Measurements from ENCODE around the gene UBAC2.
"Not testable (repeated sequence)": the region's sequence is repeated elsewhere in the genome, so short reads cannot be mapped to it uniquely, and the experiment has no call there.

Gene UBAC2

GRCh38 chr13:99231721-99232120 lies 31.1 kb downstream of the UBAC2 start:
- no peak for DNase-seq (ENCODE audit: low read depth in 1 of 2, low spot score in 1 of 2)

GRCh38 chr13:99237981-99238662 lies 37.5 kb downstream of the UBAC2 start:
- DNase-seq (ENCODE audit: low read depth in 1 of 2, low spot score in 1 of 2): no peak

- DNase-seq (ENCODE audit: low read depth in 1 of 2, low spot score in 1 of 2): no peak
Observed at GRCh38 chr13:99246100-99246499, 45.4 kb downstream of the UBAC2 start.

DNA sequence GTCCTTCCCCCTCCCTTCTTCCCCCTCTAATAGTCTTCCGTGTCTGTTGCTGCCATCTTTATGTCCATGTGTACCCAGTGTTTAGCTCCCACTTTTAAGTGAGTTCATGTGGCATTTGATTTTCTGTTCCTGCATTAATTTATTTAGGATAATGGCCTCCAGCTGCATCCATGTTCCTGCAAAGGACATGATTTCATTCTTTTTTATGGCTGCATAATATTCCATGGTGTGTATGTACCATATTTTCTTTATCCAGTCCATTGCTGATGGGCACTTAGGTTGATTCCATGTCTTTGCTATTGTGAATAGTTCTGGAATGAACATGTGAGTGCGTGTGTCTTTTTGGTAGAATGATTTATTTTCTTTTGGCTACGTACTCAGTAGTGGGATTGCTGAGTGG lies 48.5 kb downstream of the UBAC2 start:
- not testable (repeated sequence) for DNase-seq (ENCODE audit: low read depth in 1 of 2, low spot score in 1 of 2)

- DNase-seq (ENCODE audit: low read depth in 1 of 2, low spot score in 1 of 2): not testable (repeated sequence)
Observed at GRCh38 chr13:99249606-99250005, 49.0 kb downstream of the UBAC2 start.

DNA sequence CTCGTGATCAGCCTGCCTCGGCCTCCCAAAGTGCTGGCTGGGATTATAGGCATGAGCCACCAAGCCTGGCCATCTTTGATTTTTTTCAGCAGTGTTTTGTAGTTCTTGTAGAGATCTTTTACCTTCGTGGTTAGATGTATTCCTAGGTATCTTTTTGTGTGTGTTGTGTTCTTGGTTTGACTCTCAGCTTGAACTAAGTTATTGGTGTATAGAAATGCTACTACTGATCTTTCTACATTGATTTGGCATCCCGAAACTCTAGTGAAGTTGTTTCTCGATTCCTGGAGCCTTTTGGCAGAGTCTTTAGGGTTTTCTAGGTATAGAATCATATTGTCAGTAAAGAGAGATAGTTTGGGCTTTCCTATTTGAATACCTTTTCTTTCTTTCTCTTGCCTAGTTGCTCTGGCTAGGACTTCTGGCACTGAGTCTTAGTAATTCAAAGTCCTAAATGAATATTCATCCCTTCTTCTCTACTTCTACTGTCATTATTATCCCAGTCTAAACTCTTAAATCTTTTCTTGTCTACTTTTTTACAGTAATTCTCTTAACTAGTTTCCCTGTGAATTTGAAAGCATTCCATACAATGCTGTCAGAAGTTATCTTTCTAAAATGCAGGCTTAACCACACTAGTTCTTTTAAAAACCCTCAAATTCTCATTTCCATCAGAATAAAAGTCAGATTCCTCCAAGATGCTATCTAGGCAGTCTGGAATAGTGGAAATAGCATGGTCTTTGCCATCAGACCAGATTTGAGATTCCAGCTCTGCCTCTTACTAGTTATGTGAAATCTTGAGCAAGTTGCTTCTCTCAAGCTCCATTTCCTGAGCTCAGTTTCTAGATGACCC lies 50.5 kb downstream of the UBAC2 start:
- no peak for DNase-seq (ENCODE audit: low read depth in 1 of 2, low spot score in 1 of 2)

DNA sequence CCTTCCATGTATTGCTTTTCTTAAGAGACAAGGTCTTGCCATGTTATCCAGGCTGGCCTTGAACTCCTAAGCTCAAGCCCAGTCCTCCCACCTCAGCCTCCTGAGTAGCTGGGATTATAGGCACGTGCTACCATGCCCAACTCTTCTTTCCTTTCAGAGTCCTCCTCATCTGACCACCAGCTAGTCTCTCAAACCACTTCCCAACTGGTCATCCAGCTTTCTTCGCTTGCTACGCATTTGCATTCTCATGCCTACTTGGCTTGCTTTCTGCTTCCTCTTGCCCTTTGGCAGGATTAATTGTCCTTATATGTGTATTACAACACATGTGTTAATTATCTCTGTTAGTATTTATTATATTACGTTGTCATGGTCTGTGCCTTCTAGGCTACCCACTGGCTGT lies 51.3 kb downstream of the UBAC2 start:
- no peak for DNase-seq (ENCODE audit: low read depth in 1 of 2, low spot score in 1 of 2)

DNA sequence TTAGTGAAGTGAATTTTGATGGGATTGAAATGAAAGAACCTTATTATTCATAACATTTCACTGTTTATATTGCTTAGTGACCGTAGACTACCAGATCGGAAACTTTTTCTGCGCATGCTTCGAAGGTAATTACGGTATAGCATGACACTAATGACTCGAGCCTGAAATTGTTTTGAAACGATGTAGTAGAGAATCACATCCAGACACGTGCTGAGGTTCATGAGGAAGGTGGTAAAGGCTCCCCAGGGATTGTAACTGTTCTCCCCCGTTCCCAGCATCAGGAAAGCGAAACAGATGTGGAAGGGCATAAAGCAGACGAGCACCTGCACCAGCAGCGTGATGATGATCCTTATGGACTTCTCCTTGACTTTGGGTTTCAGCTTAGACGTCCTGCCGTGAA lies 54.2 kb downstream of the UBAC2 start:
- no peak for DNase-seq (ENCODE audit: low read depth in 1 of 2, low spot score in 1 of 2)

DNA sequence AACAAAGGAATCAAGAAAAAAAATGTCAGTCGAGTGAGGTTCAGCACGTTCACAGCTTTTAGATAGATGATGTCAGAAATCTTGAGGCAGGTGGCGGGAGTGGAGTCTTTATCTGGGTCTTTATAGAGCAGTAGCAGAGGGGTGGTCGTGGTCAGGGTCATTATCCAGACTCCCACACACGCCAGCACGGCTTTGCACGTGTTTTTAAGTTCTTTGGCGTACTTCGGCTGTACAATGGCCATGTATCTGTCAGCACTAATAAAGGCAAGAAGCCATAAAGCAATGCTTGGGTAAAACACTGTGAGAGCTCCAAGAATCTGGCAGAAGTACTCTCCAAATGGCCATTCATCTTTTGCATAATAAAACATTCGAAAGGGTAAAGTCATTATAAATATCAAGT lies 54.6 kb downstream of the UBAC2 start:
- DNase-seq (ENCODE audit: low read depth in 1 of 2, low spot score in 1 of 2): no peak

GRCh38 chr13:99256283-99256682 lies 55.6 kb downstream of the UBAC2 start:
- no peak for DNase-seq (ENCODE audit: low read depth in 1 of 2, low spot score in 1 of 2)

DNA sequence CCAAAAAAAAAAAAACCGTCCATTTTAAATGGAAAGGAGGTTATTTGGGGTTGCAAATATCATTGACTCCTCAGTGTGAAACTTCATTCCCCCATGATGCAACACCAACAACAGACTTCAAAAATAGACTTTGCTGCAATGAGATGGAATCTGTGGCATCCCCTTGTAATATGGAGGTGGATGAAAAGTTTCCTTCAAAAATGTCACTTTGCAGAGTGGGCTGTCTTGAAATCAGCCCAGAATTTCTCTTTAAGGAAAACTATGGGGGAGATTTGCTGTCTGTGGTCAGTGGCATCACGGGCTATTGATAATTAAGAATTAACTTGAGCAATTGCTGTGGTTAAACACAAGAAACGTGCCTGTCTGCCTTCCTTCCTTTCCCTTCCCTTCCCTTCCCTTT lies 56.1 kb downstream of the UBAC2 start:
- DNase-seq (ENCODE audit: low read depth in 1 of 2, low spot score in 1 of 2): no peak

DNA sequence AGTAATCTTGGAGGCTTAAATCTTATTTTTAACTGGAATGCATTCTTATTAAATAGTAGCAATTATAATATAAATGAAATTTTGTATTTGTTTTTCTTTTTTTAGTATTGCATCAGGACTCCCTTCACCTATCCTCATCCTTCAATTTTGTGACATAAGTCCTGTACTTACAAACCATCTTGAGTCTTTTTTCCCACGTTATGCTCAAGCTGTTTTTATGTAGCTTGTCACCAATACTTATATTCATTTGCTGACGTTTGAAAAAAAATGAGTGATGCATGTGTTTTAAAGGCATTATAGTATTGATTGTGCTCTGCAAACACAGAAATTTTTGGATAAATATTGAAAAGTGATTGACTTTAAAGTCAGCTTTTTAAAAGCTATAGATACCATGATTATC lies 56.6 kb downstream of the UBAC2 start:
- no peak for DNase-seq (ENCODE audit: low read depth in 1 of 2, low spot score in 1 of 2)

GRCh38 chr13:99258210-99258860 lies 57.7 kb downstream of the UBAC2 start, which contains the start of gene GPR18:
GPR18 (minus strand) TSS chr13:99258379; CDS start chr13:99255872, 2,507 bp downstream.
- DNase-seq (ENCODE audit: low read depth in 1 of 2, low spot score in 1 of 2): no peak

DNA sequence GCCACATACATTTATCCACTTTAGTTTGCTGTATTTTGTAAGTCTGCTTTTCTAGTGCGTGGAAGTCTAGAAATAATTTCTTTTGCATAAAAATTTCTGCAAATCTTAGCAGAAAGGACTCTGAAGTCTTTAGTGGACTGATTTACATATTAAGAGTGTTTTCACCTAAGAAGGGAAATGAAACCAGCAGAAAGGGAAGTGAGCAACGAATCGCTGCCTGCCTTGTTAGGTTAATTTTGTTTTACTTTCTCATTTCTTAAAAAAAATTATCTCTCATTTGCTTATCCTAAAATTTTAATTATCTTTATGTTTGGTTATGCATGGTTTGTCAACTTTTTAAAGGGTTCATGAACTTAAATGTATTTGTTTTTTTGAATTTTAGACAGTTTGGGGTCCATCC lies 58.3 kb downstream of the UBAC2 start:
- DNase-seq (ENCODE audit: low read depth in 1 of 2, low spot score in 1 of 2): no peak

DNA sequence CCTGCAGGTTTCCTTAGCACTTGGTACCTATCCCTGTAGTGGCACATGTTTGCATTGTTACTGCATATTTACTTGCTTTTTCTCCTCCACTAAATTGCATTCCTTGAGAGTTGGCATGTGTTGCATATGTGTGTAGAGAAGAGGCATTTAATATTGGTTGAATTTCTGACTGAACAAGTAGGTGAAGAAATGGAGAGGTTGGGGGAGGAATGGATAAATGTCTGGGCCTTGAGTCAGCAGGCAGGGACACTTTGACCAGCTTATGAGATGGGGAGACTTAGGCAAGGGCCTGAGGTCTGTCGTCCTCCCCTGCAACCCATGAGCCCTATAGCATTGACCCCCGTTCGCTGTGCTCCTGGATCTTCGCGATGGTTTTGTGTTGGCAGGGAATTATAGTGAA lies 59.6 kb downstream of the UBAC2 start:
- no peak for DNase-seq (ENCODE audit: low read depth in 1 of 2, low spot score in 1 of 2)

- no peak for DNase-seq (ENCODE audit: low read depth in 1 of 2, low spot score in 1 of 2)
Observed at GRCh38 chr13:99261059-99261458, 60.4 kb downstream of the UBAC2 start.

- DNase-seq (ENCODE audit: low read depth in 1 of 2, low spot score in 1 of 2): no peak
Observed at GRCh38 chr13:99263126-99263785, 62.6 kb downstream of the UBAC2 start.

DNA sequence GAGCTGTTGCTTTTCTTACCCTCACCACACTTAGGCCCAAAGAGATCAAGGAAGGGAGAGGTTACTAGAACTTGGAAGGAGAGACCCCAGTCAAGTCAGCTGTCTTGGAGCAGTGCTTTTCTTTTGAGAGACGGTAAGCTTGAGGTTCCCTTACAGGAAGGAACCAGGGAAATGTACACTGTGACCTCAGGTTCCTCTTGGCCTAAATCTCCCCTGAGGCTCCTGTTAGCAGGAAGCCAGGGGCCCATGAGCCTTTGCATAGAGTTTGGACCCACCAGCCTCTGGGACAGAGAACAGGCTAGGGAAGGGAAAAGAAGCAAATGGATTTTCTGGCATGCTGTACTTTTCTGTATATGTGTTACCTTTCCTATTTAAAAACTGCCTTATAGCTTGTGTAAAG lies 63.4 kb downstream of the UBAC2 start:
- DNase-seq (ENCODE audit: low read depth in 1 of 2, low spot score in 1 of 2): no peak

DNA sequence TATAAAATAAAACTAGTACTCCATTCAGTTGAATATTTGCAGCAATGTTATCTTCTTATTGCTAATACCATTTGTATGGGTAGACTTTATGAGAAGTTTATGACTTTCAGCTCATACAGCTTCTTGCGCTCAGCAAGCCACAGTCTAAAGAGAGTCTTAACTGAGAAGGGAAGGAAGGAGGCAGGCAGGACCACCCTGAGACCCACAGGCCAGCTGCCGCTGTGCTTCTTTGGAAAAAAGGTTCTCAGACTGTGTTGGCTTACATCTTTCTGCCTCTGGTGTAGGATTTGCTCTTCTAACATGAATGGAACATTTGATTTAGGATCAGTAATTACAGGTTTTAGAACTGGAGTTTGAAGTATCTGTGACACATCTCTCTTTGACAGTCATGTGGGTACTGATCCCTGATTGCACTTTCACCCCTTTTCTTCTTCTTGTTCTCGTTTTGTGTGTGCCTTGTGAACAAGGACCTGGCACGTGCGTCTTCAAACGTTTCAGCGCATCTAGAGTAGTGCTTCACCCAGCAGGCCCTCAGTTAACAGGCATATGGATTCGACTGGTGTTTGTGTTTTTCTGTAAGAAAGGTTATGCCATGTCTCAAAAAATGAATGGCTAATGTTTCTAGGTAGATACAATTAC lies 64.6 kb downstream of the UBAC2 start:
- no peak for DNase-seq (ENCODE audit: low read depth in 1 of 2, low spot score in 1 of 2)

DNA sequence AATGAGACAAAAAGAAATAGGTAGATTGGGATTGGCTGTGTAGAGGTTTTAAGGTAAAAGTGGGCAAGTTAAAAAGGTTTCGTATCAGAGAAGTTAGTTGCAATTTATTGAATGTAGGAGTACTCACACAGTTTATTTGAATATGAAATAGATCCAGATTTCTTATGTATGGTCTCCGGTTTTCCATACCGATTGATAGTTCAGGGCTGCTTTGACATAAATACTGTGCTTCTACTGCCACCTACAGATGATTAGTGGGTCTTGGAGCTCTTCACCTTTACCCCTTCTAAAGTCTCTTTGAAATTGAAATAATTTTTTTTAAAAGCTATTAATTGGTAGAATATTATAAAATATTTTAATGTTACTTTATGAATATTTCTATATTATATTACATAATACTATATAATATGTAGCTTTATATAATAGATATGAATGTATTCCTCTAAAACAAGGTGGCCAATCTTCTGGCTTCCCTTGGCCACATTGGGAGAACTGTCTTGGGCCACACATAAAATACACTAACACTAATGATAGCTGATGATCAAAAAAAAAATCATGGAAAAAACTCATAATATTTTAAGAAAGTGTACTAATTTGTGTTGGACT lies 65.3 kb downstream of the UBAC2 start:
- DNase-seq (ENCODE audit: low read depth in 1 of 2, low spot score in 1 of 2): no peak

- no peak for DNase-seq (ENCODE audit: low read depth in 1 of 2, low spot score in 1 of 2)
Observed at GRCh38 chr13:99266827-99267226, 66.2 kb downstream of the UBAC2 start.

Data from stimulated activated CD4-positive, alpha-beta T cell treated with anti-CD3 and anti-CD28 coated beads, Interleukin-15, amount 100 ng/mL, for 1 hour (primary cell).